NCI-H146 treated with DMSO at 0.1 percent for 48 hours (cell line): Measurements from ENCODE around the gene DDI2.
"Not testable (repeated sequence)": the region's sequence is repeated elsewhere in the genome, so short reads cannot be mapped to it uniquely, and the experiment has no call there.

Experiments used
- DNase-seq: peaks from one replicate; lab custom pipeline; 2025; ENCODE audit not compliant: unreplicated experiment; lab: John Stamatoyannopoulos, UW

DDI2 gene

GRCh38 chr1:15676688-15677661, 59.7 kb downstream of the DDI2 start:
- no peak for DNase-seq

DNA sequence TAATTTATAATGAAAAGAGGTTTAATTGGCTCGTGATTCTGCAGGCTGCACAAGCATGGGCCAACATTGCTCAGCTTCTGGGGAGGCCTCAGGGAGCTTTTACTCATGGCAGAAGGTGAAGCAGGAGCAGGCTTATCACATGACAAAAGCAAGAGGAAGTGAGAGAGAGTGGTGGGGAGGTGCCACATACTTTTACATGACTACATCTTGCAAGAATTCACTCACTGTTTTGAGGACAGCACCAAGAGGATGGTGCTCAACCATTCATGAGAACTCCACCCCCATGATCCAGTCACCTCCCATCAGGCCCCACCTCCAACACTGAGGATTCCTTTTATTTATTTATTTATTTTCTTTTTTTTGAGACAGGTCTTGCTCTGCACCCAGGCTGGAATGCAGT, 61.3 kb downstream of the DDI2 start:
- no peak for DNase-seq

DNA sequence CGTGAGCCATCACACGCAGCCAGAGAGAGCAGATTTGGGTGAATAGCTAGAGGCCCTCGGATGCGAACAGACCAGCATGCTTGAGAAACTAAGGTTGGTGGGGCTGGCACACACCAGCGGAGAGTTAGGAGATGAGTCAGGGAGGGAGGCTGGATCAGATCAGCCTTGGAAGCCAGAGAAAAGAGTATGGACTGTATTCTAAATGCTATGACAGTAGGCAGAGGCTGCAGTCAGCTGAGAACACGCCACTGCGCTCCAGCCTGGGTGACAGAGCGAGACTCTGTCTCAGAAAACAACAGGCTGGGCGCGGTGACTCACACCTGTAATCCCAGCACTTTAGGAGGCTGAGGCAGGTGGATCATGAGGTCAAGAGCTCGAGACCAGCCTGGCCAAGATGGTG, 62.9 kb downstream of the DDI2 start:
- DNase-seq, result no peak

GRCh38 chr1:15680561-15681348, 63.5 kb downstream of the DDI2 start:
- no peak for DNase-seq

GRCh38 chr1:15681349-15682292, 64.4 kb downstream of the DDI2 start:
- DNase-seq, result no peak

DNA sequence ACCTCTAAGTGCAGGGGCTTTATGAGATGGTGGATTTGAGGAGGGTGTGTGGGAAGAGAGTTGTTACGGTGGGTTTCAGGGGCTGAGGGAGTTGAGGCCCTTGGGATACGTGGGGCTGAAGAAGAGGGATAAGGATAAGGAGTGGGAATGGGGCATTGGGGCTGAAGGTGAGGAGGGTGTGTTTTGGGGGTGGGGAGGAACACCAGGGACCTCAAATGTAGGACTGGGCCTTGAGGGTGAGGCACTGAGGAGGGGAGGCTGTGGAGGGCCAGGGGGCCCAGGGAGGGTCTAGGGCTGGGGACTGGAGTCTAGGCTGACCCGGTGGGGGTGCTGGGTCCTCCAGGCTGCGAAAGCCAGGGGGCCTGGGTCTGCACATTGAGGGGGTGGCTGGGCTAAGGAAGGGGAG, 65.7 kb downstream of the DDI2 start:
- no peak for DNase-seq

DNA sequence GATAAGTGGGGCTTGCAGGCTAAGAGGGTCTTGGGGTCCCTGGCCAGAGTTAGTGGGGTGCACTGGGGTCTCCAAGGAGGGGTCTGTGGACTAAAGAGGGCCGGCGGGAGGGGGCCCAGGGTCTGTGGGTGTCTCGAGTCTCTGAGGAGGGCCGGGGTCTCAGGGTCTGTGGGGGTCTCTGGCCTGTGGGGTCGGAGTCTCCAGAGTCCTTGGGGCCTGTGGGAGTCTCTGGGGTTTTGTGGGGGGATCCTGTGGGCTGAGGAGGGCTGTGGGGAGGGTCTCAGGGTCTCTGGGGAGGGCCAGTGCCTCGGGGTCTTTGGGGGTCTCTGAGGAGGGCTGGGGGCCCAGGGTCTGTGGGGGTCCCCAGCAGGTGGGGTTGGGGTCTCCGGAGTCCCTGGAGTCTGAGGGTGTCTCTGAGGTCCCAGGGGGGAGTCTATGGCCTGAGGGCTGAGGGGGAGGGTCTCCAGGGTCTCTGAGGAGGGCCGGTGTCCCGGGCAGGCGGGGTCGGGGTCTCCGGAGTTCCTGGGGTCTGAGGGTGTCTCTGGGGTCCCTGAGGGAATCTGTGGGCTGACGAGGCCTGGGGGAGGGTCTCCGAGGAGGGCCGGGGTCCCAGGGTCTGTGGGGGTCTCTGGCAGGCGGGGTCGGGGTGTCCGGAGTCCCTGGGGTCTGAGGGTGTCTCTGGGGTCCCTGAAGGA, 66.2 kb downstream of the DDI2 start:
- DNase-seq, result no peak

GRCh38 chr1:15684042-15684461, 66.8 kb downstream of the DDI2 start, which contains the start of gene PLEKHM2:
PLEKHM2 (plus strand) TSS chr1:15684320; CDS start chr1:15684559, 239 bp downstream.
- no peak for DNase-seq

- DNase-seq, result no peak
These were observed 67.4 kb downstream of the DDI2 start for GRCh38 chr1:15684468-15685291.

- no peak for DNase-seq
These were observed 68.6 kb downstream of the DDI2 start for GRCh38 chr1:15685820-15686219.

DNA sequence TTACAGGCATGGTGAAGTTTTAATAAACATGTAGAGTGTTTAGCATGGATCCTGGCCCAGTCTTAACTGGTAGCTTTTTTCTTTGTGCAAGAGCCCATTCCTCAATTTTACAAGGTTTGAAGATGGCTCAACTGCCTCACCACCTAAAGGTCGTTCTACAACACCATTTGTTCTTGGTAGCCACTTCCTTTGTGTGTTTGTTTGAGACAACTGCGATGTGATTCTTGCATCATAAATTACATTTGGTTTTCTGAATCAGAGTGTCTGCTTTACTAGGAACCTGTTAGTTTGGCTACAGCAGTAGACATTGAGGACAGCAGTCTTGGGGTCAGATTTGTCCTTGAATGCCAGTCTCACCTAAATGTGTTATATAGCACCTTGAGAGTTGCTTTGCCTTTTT, 70.2 kb downstream of the DDI2 start:
- DNase-seq, result no peak

DNA sequence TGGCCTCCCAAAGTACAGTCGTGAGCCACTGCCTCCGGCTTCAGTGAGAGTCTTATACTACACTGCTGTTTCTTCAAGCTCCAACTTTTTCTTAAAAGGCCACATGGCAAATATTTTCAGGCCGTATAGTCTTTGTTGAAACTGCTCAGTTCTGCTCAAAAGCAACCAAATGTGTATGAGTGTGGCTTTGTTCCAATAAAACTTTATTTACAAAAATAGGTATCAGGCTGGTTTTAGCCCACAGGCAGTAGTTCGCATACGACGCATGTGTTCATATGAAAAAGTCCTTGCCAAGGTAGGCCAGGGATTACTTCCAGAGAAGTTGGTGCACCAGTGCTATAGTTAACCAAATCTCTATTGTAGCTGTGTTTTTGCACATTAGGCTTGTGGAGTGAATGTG, 73.1 kb downstream of the DDI2 start:
- DNase-seq, result no peak

DNA sequence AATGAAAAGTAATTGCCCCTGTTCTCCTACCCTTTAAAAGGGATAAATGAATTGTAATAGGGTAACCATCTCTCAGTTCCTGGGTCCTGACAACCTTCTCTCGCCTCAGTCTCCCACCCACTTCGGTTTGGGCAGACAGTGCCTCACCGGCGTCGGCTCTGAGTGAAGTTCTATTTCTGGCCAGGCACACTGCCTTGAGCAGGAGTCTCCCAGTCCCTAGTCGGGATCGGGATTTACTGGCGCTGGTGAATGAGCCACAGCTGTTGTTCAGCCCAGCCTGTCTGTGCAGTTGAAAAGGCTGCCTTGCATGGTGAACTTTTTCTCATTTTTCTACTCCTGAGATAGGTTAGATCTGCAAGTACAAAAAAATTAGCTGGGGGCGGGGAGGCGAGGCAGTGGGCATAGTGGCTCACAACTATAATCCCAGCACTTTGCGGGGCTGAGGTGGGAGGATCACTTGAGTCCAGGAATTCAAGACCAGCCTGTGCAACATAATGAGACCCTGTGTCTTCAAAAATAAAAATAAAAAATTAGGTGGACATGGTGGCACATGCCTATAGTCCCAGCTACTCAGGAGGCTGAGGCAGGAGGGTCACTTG, 74.3 kb downstream of the DDI2 start:
- DNase-seq, result no peak

DNA sequence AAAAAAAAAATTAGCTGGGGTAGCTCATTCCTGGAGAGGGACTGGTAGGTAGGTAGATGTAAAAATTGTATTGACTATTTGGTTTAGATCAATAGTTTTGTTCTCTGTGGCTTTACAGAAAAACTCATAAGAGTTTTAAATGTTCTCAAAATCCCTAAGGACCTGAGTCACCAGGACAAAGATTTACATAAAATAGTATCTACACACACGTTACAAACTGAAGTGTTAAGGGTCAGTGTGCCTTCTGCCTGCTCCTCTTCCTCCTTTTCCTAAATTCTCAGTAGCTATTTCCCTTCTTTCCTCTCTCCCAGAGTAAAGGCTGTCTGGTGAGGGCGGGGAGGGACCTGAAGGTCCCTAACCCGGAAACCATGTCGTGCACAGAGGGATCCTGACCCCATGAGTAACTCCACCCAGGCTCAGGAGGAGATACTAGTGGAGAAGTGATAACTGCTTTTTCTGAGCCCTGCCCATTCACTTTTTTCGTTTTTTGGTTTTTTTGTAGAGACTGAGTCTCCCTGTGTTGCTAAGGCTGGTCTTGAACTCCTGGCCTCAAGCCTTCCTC, 74.9 kb downstream of the DDI2 start:
- no peak for DNase-seq

DNA sequence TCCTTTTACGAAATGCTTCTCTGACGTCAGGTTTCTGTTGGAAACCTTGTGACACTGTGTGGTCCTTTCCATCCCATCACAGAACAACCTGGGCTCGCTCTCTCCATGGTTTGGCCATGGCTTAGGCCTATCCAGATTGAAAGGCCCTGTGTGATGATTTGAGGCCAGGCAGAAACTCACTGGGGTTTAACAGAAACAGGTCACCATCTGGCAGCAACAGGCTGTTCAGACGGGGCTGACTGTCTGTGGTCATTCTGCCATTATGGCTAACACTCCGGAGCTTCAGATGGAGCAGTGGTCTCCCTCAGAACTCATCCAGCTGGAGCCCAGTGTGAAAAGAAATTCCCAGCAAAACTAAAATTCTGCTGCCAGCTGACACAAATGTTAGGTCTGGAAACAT, 76.1 kb downstream of the DDI2 start:
- DNase-seq, result no peak

GRCh38 chr1:15696956-15697521, 79.8 kb downstream of the DDI2 start:
- no peak for DNase-seq

- no peak for DNase-seq
These were observed 80.9 kb downstream of the DDI2 start for GRCh38 chr1:15698201-15698600.

DNA sequence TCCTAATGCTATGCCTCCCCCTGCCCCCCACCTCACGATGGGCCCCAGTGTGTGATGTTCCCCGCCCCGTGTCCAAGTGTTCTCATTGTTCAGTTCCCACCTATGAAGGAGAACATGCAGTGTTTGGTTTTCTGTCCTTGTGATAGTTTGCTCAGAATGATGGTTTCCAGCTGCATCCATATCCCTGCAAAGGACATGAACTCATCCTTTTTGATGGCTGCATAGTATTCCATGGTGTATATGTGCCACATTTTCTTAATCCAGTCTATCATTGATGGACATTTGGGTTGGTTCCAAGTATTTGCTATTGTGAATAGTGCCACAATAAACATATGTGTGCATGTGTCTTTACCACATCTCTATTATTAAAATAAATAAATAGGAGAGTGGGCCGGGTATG, 82.1 kb downstream of the DDI2 start:
- DNase-seq, result not testable (repeated sequence)
